ENCODE measurements around the gene CADM2. TPM values are rescaled to one million over a fixed set of nuclear protein-coding genes. Genes with fewer than 3 reads are reported as not detected.
"Not testable (repeated sequence)": the region's sequence is repeated elsewhere in the genome, so short reads cannot be mapped to it uniquely, and the experiment has no call there.

Gene CADM2
- total RNA-seq, 2 experiments from 2014 or later, result 0.30 to 0.58 TPM

DNA sequence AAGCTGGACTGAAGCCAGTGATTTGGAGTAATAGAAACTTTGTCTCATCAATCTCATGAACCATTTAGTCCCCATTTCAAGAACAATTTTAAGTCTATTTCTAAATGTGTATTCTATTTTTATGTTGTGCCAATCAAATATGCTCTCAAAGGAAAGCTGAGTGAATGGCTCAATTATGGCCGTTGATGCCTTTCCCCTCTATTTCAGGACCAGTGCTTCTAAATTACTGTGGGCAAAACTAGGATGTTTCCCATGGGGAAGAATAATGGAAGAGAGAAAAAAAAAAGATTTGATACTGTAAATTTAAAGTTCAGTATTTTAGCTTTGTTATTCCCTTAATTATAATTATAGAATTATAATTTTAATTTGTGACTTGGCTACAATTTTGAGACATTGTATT, 110.1 kb downstream of the CADM2 start:
- Mint-ChIP-seq H3K27ac (no peak overlapping the region), H3K4me3 (no peak overlapping the region), H3K4me1 (no peaks in the 10 kb centered on the region), H3K9me3 (ENCODE audit: low read depth) (peaks cover 6% of the 10 kb centered on the region), H3K27me3 (no peaks in the 10 kb centered on the region), H3K36me3 (no peaks in the 10 kb centered on the region)
- ATAC-seq, result no peak
- DNase-seq, result no peak
- CTCF ChIA-PET, result no interaction called here

DNA sequence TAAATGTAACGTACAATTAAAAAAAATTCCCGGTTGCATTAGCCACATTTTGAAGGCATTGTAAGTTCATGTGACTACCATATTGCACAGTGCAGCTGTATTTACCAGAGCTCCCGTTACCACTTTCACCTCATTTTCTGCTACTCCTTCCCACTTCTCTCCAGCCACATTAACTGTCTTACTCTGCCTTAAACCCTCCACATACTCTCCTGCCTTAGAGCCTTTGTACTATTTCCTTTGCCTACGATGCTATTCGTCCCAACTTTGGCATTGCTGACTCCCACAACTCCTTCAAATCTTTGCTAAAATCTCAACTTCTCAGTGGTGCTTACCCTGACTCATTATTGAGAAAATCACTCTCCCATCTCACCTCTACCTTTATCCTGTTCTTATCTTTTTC, 115.2 kb downstream of the CADM2 start:
- Mint-ChIP-seq H3K27ac (no peak overlapping the region), H3K27me3 (no peaks in the 10 kb centered on the region), H3K36me3 (no peaks in the 10 kb centered on the region), H3K4me1 (no peaks in the 10 kb centered on the region), H3K4me3 (no peak overlapping the region), H3K9me3 (ENCODE audit: low read depth) (peaks cover 3% of the 10 kb centered on the region)
- ATAC-seq, result no peak
- CTCF ChIA-PET, result no interaction called here
- DNase-seq, result no peak

DNA sequence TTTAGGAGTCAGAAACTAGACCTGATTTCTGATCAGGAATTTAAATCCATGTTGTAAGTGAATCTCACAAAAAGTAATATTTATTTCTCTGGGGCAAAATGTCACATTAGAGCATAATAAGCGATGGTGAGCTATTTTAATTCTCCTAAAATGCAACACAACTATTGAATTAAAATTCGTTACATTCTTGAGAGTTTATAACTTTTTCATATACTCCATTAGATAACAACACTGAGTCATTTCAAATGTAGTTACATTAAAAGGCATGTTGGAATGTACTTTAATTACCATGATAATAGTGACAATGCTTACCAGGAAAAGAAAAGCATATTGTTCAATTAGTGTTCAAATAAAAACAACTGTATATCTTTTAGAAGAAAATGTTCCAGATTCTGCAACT, 116.9 kb downstream of the CADM2 start:
- CTCF ChIA-PET, result no interaction called here
- Mint-ChIP-seq H3K27ac (no peak overlapping the region), H3K4me1 (no peaks in the 10 kb centered on the region), H3K9me3 (ENCODE audit: low read depth) (peaks cover 3% of the 10 kb centered on the region), H3K4me3 (no peak overlapping the region), H3K36me3 (no peaks in the 10 kb centered on the region), H3K27me3 (no peaks in the 10 kb centered on the region)
- ATAC-seq (no peak), DNase-seq (no peak)

DNA sequence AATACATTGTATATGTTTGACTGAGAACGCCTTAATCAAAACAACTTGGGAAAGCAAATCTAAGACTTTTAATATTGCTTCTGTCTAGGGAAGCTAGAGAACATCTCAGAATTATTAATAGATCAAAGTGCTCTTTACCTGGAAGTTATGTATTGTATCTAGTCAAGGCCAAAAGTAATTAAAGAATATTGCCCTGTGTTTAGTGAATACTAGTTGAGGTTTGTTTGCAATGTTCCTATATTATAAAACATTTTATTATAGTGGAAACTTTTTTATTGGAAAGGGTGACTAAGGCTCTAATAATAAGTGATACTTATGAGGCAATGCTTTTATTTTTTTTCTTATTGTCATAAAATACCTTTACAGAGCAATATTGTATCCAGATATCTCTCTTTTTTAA, 118.2 kb downstream of the CADM2 start:
- Mint-ChIP-seq H3K9me3 (ENCODE audit: low read depth) (peaks cover 3% of the 10 kb centered on the region), H3K4me1 (no peaks in the 10 kb centered on the region), H3K36me3 (no peaks in the 10 kb centered on the region), H3K27me3 (no peaks in the 10 kb centered on the region), H3K27ac (no peak overlapping the region), H3K4me3 (no peak overlapping the region)
- no peak for ATAC-seq
- CTCF ChIA-PET, result no interaction called here
- DNase-seq, result no peak

DNA sequence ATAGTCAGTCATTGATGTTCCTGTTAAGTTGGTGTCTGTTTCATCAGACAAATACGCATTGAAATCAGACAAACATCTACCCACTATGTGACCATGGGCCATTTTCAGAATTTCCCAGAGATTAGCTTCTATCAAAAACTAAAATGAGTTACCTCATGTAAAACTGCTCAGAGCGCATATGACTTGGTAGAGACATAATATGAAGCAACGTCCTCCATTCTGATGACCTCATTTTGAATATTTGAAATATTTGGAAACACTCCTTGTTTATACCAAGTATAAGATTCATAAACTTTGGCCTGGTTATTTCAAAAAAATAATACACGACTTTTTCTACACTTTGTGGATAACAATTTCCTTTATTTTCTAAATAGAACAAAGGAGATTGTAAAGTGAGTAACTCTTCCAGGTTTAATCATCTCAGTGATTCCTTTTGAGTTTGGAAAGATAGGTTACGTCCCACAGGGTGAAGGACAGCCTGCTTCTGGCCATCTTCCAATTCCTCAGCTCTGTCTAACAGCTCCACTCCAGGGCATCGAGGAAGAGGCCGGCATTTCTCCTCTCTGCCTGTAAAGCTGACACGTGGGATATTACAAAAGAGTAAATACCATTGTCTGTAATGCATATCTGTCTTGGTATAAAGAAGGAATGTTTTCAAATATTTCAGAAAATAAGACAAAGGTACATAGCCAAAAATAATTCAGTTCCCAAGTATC, 122.6 kb downstream of the CADM2 start:
- DNase-seq, result no peak
- Mint-ChIP-seq H3K4me3 (no peak overlapping the region), H3K4me1 (no peaks in the 10 kb centered on the region), H3K27ac (no peak overlapping the region), H3K27me3 (no peaks in the 10 kb centered on the region), H3K9me3 (ENCODE audit: low read depth) (peaks cover 8% of the 10 kb centered on the region), H3K36me3 (no peaks in the 10 kb centered on the region)
- CTCF ChIA-PET, result no interaction called here
- ATAC-seq, result no peak

DNA sequence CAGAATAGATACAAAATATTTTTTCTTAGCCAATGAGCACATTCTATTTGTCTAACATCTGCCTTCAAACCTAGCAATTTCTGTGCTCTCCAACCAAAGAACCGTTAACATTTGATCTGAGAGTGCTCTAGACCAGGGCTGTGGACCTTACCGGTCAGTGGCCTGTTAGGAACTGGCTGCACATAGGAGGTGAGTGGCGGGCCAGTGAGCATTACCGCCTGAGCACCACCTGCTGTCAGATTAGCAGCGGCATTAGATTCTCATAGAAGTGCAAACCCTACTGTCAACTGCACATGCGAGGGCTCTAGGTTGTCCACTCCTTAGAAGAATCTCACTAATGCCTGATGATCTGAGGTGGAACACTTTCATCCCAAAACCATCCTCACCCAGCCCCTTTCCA, 131.7 kb downstream of the CADM2 start:
- H3K36me3 Mint-ChIP-seq, result no peaks in the 10 kb centered on the region
- CTCF ChIA-PET, result no interaction called here
- ATAC-seq (no peak), DNase-seq (no peak)
- no peak overlapping the region for H3K4me3 Mint-ChIP-seq
- H3K4me1 Mint-ChIP-seq, result no peaks in the 10 kb centered on the region
- no peak overlapping the region for H3K27ac Mint-ChIP-seq
- H3K27me3 Mint-ChIP-seq, result no peaks in the 10 kb centered on the region
- H3K9me3 Mint-ChIP-seq (ENCODE audit: low read depth), result peaks cover 11% of the 10 kb centered on the region

DNA sequence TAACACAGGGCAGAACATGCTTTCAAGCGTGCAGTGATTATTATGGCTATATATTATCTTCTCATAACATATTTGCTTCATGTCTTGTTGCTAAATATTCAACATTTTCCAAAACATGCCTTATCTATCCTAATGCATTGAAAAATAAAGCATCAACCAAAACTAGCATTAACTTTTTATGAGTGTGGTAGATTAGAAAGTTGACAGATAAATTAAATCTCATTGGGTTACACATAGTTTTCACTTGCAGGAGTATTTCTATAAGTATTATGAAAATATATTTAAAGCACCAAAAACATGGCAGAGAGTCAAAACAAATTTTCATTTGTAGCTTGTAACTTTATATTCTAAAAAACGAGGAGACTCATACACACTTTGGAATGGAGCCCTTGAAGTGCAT, 141.5 kb downstream of the CADM2 start:
- H3K27me3 Mint-ChIP-seq, result no peaks in the 10 kb centered on the region

DNA sequence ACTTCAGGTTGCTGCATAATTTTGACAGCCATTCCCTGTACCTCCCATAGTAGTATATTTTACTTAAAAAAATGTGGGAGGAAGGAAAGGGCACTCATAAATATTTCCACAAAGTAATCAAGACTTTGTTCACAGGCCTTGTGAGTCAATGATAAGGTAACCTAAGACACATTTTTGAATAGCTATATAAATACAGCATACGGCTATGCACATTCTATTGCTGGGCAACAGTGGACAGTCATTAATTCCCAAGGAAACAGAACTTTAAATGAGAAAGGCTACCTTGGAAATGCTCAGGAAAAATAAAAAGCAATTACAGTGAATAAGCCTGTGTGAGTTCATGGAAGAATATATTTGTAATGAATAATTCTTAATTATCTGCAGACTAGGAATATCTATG, 144.0 kb downstream of the CADM2 start:
- ATAC-seq, result no peak
- no peak for DNase-seq
- no peaks in the 10 kb centered on the region for H3K36me3 Mint-ChIP-seq
- H3K27ac Mint-ChIP-seq, result no peak overlapping the region
- CTCF ChIA-PET, result no interaction called here
- H3K4me3 Mint-ChIP-seq, result no peak overlapping the region
- H3K27me3 Mint-ChIP-seq, result no peaks in the 10 kb centered on the region
- peaks cover 5% of the 10 kb centered on the region for H3K9me3 Mint-ChIP-seq (ENCODE audit: low read depth)
- H3K4me1 Mint-ChIP-seq, result no peaks in the 10 kb centered on the region

More for the DNA sequence above, 141.5 kb downstream of the CADM2 start:
- Mint-ChIP-seq H3K9me3 (ENCODE audit: low read depth) (peaks cover 5% of the 10 kb centered on the region), H3K36me3 (no peaks in the 10 kb centered on the region), H3K4me3 (no peak overlapping the region), H3K4me1 (no peaks in the 10 kb centered on the region), H3K27ac (no peak overlapping the region)
- no peak for DNase-seq
- ATAC-seq, result no peak
- CTCF ChIA-PET, result no interaction called here

DNA sequence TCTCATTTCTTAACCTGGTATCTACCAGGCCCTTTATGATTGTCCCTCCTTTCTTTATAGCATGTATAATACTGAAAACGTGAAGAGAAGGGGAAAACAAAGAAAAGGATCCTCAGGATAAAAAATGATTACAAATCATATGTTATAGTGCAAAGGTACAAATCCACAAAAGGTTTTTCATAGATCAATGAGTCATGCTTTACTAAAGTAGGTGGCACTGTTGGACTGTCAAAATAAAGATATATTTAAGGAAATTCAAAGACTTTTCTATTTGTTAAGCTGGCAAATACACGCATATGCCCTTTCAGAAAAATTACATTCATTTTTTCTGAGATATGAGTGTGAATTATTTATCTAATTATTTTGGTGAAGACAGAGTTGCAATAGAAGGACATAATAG, 151.6 kb downstream of the CADM2 start:
- Mint-ChIP-seq H3K36me3 (no peaks in the 10 kb centered on the region), H3K27me3 (no peaks in the 10 kb centered on the region), H3K4me3 (no peak overlapping the region), H3K27ac (no peak overlapping the region), H3K4me1 (no peaks in the 10 kb centered on the region), H3K9me3 (ENCODE audit: low read depth) (peaks cover 5% of the 10 kb centered on the region)
- CTCF ChIA-PET, result no interaction called here
- no peak for ATAC-seq
- DNase-seq, result no peak

DNA sequence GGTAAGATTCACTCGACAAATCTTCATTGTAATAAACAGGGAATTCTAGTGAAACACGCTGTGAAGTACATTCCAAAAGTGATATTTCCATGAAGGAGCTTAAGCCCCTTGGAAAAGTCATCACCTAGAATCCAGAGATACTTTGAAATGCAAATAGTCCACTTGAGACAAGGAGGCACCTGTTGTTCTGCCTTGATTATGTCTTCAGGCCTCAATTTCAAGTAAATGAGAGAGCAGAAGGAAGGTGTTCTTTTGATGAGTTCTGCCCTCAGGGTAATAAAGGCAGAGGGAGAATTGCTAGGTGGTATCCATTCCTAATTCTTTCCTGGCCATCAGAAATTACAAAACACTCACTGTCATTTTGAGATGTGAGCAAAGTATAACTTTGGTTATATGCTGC, 162.1 kb downstream of the CADM2 start:
- CTCF ChIA-PET, result no interaction called here
- no peak overlapping the region for H3K27ac Mint-ChIP-seq
- H3K9me3 Mint-ChIP-seq (ENCODE audit: low read depth), result peaks cover 7% of the 10 kb centered on the region
- H3K4me1 Mint-ChIP-seq, result no peaks in the 10 kb centered on the region
- no peak for ATAC-seq
- no peaks in the 10 kb centered on the region for H3K36me3 Mint-ChIP-seq
- no peak overlapping the region for H3K4me3 Mint-ChIP-seq
- DNase-seq, result no peak
- no peaks in the 10 kb centered on the region for H3K27me3 Mint-ChIP-seq

DNA sequence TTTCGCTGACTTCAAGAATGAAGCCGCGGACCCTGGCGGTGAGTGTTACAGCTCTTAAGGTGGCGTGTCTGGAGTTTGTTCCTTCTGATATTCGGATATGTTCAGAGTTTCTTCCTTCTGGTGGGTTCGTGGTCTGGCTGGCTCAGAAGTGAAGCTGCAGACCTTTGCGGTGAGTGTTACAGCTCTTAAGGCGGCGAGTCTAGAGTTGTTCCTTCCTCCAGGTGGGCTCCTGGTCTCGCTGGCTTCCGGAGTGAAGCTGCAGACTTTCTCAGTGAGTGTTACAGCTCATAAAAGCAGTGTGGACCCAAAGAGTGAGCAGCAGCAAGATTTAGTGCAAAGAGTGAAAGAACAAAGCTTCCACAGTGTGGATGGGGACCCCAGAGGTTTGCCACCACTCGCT, 174.1 kb downstream of the CADM2 start:
- H3K9me3 Mint-ChIP-seq (ENCODE audit: low read depth); H3K4me1 Mint-ChIP-seq; CTCF ChIA-PET; DNase-seq; H3K36me3 Mint-ChIP-seq; H3K4me3 Mint-ChIP-seq; H3K27ac Mint-ChIP-seq; H3K27me3 Mint-ChIP-seq; ATAC-seq: not testable (repeated sequence)

DNA sequence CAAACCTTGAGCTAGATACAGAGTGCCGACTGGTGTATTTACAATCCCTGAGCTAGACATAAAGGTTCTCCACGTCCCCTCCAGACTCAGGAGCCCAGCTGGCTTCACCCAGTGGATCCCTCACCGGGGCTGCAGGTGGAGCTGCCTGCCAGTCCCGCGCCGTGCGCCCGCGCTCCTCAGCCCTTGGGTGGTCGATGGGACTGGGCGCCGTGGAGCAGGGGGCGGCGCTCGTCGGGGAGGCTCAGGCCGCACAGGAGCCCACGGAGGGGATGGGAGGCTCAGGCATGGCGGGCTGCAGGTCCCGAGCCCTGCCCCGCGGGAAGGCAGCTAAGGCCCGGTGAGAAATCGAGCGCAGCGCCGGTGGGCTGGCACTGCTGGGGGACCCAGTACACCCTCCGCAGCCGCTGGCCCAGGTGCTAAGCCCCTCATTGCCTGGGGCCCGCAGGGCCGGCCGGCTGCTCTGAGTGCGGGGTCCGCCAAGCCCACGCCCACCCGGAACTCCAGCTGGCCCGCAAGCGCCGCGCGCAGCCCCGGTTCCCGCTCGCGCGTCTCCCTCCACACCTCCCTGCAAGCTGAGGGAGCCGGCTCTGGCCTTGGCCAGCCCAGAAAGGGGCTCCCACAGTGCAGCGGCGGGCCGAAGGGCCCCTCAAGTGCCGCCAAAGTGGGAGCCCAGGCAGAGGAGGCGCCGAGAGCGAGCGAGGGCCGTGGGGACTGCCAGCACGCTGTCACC, 175.1 kb downstream of the CADM2 start:
- CTCF ChIA-PET; H3K4me1 Mint-ChIP-seq; H3K36me3 Mint-ChIP-seq; ATAC-seq; DNase-seq; H3K27me3 Mint-ChIP-seq; H3K27ac Mint-ChIP-seq; H3K4me3 Mint-ChIP-seq; H3K9me3 Mint-ChIP-seq (ENCODE audit: low read depth): not testable (repeated sequence)

DNA sequence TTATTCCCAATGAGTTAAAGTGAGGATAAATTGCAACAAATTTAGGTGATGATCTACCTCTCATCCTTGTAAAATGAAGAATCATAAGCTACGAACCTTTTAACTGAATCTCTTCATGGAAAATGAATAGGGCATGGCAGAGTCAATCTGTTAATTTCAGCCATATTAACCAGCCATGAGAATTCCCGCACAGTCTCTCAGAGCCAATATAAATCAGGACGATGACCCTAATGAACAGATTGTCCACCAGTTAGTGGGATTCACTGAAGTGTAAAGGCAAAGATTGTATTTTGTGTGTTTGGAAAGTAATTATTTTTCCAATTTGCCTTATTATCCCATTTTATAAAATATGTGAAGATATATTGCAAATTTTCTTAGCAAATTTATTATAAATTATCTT, 183.8 kb downstream of the CADM2 start:
- no peak for ATAC-seq

DNA sequence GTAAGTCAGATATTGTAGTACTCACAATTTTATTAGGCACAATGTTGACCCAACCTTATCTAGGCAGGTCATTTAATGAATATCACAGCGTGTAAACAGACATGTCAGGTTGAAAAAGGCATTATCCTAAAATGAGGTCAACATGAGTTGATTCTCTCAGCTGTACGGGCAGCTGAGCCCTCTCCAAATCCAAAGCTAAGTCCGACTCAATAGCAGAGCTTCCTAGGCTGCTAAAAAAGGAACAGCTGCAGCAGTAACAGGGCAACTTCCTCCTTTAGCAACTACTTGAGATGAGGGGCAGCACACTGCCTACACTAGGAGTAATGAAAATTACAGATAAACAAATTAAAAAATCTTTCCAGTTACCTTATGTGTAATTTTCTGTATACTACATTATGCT, 189.2 kb downstream of the CADM2 start:
- Mint-ChIP-seq H3K36me3 (no peaks in the 10 kb centered on the region), H3K4me1 (no peaks in the 10 kb centered on the region), H3K4me3 (no peak overlapping the region), H3K9me3 (ENCODE audit: low read depth) (peaks cover 8% of the 10 kb centered on the region), H3K27me3 (no peaks in the 10 kb centered on the region), H3K27ac (no peak overlapping the region)
- CTCF ChIA-PET, result no interaction called here
- DNase-seq (no peak), ATAC-seq (no peak)

More for the DNA sequence above, 183.8 kb downstream of the CADM2 start:
- Mint-ChIP-seq H3K27me3 (no peaks in the 10 kb centered on the region), H3K27ac (no peak overlapping the region), H3K9me3 (ENCODE audit: low read depth) (peaks cover 5% of the 10 kb centered on the region), H3K36me3 (no peaks in the 10 kb centered on the region), H3K4me3 (no peak overlapping the region), H3K4me1 (no peaks in the 10 kb centered on the region)
- CTCF ChIA-PET, result no interaction called here
- DNase-seq, result no peak
